Erythroblast (primary cell): ENCODE data around the gene HDAC11.

ENCODE experiments used
- GATA1 ChIP-seq: IDR thresholded peaks from 2 replicates; pipeline ENCODE4 v1.6.1; 2011; ENCODE audit warnings: low read depth, mild to moderate bottlenecking, control low read depth, low read length, moderate library complexity
- POLR2A ChIP-seq: IDR thresholded peaks from 2 replicates; pipeline ENCODE4 v1.6.1; 2011; ENCODE audit warnings: mild to moderate bottlenecking, low read length

GRCh38 chr3:13505147-13506130, 25.3 kb downstream of the HDAC11 start:
- TF ChIP-seq POLR2A (no peak), GATA1 (no peak)
